Measurements from ENCODE around the gene WDR27.

Gene WDR27

DNA sequence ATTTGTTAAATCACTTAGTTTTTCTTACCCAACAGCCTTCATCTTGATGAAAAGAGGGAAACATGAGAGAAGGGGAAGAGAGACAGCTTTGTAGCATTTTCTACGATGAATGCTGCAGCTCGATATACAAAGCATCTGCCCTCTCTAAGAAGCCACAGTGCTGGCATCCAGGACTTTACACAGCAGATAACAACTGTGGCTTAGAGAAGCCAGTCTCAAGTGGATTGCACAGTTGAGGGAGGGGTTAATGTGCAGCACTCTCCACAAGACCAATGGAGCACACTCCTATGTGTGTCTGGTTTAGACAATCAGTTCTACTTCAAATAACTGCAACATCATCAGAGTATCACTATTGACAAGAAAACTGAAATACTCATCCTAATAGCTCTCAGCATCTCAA lies 5.9 kb upstream of the WDR27 start:
- peak; percentile 81 for DNase-seq

DNA sequence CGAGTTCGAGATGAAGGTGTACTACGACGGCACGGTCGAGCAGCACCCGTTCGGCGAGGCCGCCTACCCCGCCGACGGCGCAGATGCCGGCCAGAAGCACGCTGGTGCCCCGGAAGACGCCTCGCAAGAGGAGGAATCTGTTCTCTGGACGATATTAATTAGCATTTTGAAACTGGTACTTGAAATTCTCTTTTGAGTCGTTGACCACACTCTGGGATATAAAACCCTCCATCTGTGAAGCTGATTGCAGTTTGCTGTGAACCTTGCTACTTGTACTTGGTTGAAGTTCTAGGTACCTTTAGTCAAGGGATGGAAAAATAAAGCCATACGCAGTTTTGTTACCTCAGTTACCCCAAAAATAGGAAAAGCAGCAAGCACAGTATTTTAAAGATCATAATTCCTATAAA lies 1.0 kb upstream of the WDR27 start:
- DNase-seq, result no peak

DNA sequence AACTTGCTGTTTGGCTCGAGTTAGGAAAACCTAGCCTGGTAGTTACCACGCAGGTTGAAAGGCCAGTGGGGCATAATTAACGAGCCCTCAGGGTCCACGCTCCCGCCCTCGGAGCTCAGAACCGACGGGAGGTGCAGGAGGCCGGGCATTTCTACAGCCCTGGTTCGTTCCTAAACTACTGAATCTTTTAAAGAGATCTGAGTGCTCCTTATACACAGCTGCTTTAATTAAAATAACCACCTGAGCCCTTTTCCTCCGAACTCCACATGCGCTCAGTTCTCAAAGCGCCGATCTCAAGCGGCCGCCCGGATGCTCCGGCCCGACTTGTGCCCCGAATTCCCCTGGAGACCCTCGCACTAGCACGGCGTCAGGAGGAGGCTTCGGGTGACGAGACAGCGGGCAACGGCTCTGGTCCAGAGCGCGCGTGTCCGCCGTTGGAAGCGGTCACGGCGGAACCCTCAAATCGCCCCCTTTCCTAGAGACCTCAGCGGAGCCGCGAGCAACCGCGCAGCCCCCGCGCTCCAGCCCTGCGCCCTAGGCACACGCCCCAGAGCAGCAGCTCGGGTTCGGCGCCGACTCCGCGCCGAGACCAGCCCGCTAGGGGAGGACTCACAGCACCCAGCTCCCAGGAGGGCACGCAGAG lies 397 bp downstream of the WDR27 start:
- DNase-seq, result peak; percentile 53

DNA sequence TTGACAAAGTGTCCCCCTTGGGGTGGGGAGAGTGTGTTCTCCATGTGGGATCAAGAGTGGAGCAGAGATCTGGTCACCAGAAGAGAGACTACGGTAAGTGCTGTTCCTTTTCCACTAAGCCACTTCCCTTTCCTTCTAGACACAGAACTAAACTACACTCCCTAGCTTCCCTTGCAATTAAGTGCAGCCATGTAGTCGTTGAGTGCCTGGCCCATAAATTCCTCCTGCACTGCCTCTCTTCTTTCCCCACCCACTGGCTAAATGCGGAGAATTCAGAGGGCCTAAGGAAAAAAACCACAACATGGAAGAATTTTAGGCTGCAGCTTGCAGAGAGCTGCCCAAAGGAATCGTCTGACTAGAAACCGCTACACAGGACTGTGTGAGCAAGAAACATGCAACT lies 1.5 kb downstream of the WDR27 start:
- peak; percentile 43 for DNase-seq

DNA sequence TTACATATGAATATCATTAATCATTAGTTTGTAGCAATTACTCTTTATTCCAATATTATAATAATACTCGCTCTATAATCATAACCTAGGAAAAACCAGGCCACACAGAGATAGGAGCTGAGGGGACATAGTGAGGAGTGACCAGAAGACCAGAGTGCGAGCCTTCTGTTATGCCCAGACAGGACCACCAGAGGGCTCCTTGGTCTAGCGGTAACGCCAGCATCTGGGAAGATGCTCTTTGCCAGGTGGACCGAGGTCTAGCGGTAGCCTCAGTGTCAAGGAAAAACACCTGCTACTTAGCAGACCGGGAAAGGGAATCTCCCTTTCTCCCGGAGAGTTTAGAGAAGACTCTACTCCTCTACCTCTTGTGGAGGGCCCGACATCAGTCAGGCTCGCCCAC lies 4.7 kb downstream of the WDR27 start:
- DNase-seq, result peak; percentile 37

DNA sequence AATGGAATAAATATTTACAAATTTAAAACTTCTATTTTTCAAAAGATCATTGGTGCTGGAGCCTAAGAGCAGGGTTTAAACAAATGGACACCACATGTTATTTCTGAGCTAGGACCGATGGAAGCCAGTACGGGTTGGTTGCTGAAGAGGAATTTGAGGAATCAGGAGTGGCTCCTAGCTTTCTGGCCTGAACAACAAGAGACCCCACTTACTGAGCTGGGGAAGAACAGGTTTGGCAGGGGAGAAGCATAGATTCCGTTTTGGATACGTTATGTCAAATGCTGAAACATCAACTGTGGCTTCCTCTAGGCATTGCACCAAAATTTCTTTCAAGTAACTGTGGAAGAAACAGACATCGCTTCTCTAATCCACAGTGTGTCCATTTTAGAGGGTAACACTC lies 6.7 kb downstream of the WDR27 start:
- DNase-seq, result no peak

DNA sequence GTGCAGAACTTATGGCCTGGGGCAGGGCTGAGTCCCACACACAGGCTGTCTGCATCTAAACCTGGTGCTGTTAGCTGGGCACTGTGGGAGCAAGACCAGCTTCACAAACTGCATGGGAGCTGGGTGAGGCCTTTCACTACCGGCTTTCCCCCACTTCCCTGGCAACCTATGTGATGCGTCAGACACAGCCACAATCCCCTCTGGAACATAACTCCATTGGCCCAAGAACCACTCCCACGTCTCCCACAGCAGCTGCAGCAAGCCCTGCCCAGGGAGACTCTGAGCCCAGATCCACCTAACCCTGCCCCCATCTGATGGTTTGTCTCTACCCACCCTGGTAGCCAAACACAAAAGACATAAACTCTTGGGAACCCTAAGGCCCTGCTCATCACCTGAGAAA lies 9.3 kb downstream of the WDR27 start:
- no peak for DNase-seq

DNA sequence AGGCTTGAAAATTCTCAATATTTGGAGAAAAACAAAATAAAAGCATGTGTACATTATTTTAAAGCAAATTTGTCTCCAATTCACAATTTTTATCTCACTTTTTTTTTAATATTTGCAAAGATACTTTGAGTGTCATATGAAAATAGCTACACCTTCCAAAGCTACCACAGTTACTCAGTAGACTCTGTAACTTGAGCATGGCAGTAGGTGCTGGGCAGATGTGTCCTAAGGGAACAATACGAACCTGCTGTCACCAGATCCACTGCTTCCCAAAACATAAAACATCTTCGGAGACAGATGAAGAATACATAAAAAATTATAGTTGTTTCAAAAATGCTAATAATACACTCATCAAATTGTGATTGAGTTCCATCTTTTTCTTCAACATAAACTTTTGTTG lies 10.6 kb downstream of the WDR27 start:
- DNase-seq, result no peak

DNA sequence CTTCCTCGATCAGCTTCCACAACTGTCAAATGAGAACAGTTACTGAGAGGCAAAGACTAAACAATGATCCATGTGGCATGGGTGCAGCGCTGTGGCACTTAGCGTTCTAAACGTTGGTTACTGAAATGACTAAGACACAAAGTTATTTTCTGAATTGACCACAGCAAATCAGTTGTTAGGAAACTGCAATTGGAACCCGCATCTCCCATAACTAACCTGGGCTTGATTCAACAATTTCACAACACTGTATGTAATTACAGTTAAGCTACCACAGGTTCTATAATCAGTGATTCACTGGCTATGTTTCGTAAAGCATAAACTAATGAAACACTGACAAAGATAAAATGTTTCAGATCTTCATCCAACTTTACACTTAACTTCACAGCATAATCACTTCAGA lies 12.5 kb downstream of the WDR27 start:
- no peak for DNase-seq

DNA sequence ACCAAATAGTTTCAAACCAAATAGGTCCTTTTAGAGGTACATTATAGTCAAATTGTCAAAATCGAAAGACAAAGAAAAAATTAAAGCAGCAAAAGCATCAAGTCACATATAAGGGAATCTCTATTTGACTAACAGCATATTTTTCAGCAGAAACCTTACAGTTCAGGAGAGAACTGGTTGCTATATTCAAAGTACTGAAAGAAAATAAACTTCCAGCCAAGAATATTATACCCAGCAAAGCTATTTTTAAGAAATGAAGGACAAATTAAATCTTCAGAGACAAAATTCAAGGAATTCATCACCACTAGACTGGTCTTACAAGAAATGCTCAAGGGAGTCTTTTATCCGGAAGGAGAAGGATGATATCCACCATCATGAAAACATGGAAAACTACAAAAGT lies 16.0 kb downstream of the WDR27 start:
- DNase-seq, result no peak

DNA sequence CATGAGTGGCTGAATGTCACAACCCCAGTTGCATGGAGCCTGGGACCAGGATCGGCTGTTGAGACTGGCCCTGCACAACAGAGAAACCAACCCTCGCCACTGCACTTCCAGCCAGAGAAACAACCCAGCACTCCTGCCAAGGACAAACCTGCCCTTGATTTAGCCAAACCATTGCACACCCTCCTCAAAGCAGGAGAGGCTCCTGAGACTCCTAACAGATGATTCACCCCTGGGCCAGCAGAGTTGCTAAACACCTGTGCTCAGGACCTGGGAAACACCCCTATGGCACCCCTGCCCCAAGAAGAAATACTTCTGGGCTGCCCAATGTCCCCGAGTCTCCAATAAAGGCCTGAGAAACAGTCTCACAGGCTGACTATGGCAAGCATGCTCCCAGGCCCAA lies 17.8 kb downstream of the WDR27 start:
- no peak for DNase-seq

DNA sequence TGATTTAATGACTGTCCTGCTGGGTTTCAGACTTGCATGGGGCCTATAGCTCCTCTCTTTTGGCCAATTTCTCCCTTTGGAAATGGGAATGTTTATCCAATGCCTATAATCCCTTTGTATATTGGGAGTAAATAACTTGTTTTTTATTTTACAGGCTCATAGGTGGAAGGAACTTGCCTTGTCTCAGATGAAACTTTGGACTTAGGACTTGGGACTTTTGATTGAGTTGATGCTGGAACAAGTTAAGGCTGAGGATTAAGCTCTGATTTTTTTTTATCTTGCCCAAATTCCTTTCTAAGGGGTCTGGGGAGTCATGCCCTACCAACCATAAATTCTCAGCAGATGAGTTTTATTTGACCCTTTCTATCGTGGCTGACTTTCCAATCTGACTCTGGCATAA lies 23.5 kb downstream of the WDR27 start:
- no peak for DNase-seq

DNA sequence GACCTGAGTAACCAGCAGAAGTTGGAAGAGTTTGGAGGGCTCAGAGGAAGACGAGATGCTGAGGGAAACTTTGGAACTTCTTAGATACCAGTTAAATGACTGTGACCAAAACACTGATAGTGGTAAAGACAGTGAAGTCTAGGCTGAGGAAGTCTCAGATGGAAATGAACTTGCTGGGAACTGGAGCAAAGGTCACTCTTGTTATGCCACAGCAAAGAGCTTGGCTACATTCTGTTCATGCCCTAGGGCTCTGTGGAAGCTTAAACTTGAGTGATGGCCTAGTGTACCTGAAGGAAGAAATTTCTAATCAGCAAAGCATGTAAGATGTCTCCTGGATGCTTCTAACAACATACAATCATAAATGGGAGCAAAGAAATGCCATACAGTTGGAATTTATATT lies 24.7 kb downstream of the WDR27 start:
- DNase-seq, result no peak

DNA sequence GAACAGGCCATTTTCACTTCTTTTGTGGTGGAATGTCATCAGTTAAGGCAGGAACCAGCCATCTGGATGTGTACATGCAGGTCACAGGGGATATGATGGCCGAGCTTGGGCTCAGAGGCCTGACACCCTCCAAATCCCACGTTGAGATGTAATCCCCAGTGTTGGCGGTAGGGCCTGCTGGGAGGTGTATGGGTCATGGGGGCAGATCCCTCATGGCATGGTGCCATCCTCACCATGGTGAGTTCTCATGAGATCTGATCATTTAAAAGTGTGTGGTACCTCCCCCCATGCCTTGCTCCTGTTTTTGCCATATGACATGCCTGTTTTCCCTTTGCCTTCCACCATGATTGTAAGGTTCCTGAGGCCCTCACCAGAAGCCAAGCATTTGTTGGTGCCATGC lies 26.8 kb downstream of the WDR27 start:
- no peak for DNase-seq

DNA sequence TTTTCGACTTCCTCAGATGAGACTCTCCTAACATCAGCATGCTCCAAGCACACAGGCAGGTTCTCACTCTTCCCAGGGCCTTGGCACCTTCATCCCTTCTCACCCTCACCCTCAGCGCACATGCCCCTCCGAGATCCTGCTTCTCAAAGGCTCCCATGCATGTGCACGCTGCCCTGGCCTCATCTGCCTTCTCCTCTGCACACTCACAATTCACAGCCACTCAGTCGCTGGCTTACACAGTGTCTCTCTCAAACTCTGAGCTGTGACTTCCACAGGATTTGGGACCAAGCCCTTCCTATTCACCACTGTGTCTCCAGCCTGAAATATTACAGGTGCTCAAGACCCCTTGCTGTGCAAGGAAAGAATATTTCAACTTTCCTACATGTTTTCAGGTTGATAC lies 30.3 kb downstream of the WDR27 start:
- DNase-seq, result no peak

DNA sequence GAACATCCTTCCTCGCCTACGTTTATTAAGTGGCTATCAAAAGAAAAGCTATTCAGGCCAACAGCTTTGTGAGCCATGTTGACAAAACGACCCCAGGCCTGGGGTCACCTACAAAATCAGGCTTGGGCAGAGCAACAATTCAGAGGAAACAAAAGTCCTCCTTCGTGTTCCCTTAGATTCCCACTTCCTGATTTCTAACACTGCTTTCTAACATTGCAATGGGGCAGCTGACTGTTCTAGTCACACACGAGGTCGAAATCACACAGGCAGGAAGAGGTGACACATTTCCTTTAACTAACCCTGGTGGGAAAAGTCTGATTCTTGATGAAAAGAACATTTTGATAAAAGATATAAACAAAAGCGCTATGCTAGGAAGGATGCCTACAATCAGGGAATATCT lies 31.9 kb downstream of the WDR27 start:
- peak; percentile 25 for DNase-seq

DNA sequence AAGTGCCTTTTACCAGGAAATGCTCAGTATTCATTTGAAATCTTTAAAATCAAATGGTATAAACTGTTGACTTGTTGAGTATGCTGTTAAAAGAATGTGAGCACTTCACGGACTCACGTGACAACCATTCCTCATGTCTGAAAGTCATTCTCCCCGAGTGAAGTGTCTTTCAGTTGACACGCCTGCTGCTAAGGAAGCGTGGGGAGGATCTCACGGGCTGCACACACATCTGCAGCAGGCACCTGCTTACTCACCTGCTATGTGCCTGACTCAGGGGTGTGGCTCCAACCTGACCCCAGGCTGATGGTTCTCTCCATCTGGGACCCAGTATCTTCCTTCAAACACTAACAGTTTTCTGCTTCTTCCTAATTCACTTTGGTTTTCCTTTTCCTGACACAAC lies 32.7 kb downstream of the WDR27 start:
- DNase-seq, result no peak

DNA sequence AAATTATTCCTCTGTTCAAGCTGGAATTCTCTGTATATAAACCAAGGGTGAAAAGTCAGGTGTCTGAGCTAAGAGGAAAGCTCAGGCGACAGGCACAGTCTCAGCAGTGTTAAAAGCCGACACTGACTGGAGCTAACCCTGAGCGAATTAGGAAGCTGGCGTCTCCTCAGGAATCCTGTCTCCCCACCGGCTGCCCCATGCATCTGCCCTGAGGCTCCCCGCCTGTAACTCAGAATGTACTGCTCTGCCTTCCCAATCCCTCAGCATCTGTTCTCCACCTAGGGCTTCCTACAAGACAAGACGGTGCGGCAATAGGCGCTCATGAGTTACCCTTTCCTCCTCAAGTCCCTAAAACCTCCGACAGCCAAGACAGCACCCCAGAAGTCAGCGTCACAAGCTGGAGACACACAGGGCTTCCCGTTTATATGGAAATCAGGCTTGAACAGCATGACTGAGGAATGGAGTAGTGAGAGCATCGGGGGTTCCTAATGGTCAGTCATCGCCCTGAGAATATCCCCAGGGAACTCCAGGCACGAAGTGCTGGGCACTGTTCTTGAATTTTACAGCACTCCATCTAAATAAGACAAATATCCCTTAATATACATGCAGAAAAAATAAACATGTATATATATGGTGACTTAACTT lies 33.5 kb downstream of the WDR27 start:
- no peak for DNase-seq

DNA sequence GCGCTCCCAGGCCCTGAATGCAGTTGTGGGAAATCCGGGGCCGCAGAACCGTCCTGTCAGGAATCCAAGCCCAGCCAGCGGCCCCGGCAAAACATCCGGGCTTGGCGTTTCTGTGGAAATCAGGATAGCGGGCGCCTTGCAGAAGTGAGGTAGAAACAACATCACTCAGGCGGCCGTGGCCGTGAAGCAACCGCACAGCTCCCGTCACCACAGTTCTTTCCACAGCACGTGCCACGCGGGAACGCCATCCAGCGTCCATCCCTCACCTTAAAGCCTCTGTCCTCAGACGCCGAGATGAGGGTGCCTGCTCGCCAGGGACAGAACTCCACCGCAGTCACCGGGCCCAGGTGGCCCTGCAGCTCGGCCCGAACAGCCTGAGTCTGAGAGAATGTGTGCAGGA lies 34.1 kb downstream of the WDR27 start:
- no peak for DNase-seq

DNA sequence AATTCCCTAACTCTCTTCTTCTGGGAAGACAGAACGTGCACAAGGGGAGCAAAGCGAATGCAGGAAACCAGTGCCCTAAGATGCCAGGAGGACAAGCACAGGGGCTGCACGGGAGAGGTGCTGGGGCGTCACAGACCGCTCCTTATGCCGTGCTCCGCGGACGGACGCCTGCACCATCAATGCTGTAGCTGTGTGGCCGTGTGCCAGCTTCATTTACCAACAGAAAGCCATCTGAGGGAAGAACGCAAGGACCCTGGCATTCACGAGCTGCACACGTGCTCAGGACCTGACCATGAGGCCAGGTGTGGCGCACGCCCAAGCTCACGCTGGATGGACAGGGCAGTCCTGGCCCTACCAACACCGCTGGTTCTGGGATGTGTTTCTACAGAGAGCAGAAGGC lies 35.4 kb downstream of the WDR27 start:
- no peak for DNase-seq

DNA sequence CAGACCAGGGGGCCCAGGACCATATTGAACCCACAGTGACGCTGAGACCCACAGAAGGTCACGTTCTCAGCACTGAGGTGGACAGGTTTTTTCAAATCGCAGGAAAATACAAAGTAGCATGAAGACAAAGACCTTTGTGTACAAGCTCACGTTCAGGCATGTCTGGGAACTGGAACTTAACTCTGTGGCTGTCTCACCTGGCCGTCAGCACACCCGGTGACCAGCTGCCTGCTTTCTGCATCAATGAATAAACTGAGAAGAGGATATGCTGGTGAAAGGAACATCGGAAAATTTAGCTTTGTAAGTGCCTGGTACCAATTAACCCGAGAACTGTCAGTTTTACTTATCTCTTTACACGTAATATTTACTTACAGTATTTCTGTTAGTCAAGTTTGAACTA lies 36.5 kb downstream of the WDR27 start:
- no peak for DNase-seq

DNA sequence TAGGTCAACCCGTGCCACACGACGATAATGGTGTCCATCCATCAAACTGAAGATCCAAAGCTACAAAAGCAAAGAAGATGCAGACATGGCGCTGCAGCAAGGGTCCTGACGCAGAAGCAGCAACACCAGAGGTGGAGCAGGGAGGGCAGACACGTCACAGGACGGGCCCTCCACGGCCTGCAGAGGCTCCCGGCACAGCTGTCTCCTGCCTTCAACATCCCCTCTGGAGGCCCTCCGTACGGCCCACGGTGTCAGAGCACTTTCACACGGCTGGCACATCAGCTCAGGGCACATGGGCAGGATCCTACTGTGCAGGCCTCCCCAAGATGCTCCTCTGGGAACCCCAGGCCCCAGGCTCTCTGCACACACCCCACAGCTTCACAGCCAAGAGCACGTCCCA lies 37.6 kb downstream of the WDR27 start:
- no peak for DNase-seq

DNA sequence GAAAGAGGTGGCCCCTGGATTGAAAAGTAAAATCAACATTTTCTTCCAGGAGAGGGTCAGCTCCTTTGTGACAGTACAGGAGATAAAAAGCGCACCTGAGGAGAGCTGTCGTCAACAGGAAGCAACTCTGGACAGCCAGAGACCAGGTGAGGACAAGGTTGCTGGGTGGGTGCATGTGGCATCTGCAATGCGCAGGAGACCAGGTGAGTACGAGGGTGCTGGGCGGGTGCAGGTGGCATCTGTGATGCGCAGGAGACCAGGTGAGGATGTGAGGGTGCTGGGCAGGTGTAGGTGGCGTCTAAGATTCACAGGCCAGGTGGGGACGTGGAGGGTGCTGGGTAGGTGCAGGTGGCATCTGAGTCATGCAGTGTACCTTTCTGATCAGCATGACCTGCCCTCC lies 38.4 kb downstream of the WDR27 start:
- no peak for DNase-seq

DNA sequence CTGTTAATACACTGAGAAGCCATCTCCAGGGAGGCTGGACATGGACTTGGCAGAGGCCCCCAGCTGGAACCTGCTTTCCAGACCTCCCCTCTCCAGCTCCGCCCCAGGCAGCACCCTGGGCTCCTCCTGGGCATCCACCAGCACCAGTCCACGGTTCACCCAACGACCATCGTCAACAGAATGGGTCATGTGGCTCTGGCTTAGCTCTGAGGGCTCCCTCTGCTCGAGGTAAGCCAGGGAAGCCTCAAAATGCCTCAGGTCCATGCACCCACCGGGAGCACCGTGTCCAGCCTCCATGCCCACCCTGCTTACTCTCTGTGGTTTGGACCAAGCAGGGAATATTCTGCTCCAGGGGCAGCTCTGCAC lies 40.5 kb downstream of the WDR27 start:
- no peak for DNase-seq

DNA sequence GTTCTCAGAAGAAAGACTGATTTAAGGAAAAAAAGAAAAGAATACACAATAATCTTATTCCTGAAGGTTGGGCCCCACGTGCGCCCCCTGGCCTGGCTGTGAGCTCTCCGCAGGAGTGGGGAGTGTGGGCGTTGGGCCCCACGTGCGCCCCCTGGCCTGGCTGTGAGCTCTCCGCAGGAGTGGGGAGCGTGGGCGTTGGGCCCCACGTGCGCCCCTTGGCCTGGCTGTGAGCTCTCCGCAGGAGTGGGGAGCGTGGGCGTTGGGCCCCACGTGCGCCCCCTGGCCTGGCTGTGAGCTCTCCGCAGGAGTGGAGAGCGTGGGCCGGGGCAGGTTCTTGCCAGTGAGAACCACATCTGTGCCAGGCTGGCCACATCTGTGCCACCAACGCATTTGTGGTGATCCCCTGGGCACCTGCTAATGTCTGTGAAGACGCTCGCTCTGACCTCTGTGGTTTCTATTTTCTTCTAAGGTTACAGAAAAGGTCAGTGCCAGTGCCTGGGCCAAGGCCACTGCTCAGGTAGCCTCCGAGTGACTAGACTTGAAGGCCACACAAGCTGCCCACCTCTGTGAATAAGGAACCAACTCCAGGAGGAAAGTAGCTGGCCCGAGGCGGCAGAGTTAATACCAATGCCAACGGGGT lies 41.0 kb downstream of the WDR27 start:
- no peak for DNase-seq

Measured in hematopoietic multipotent progenitor cell treated with erythropoietin and hydrocortisone succinate and interleukin-3 and kit ligand, for 4 days (in vitro differentiated cells).